Measurements from ENCODE around the gene PLEKHA6. TPM values are rescaled to one million over a fixed set of nuclear protein-coding genes. Genes with fewer than 3 reads are reported as not detected.

The PLEKHA6 gene
- total RNA-seq, 1 experiment from 2014 or later: 5.5 TPM

- in situ Hi-C loops (cut with HindIII; ENCODE audit: low pct_unique_long_range_greater_than_20kb, low sequenced_read_pairs): no loop called here
- TF ChIP-seq REST (IDR thresholded peaks at IDR 0.05; ENCODE audit: insufficient read depth in 1 of 2, low read depth in 2 of 2, low read length in 1 of 2): no peak
- TF ChIP-seq TCF7L2 (IDR thresholded peaks at IDR 0.05; ENCODE audit: low read depth, low read length): no peak
- no peak for TF ChIP-seq CTCF (IDR thresholded peaks at IDR 0.05)
- TF ChIP-seq POLR2AphosphoS5 (IDR thresholded peaks at IDR 0.05; ENCODE audit: low read depth, low read length): no peak
- no peak for TF ChIP-seq SIN3A (IDR thresholded peaks at IDR 0.05; ENCODE audit: borderline replicate concordance, insufficient read depth, low read depth, low read length)
- Histone ChIP-seq H3K36me3 (ENCODE audit: control insufficient read depth, insufficient read depth, low read length) (peaks cover 45% of the 10 kb centered on the region), H3K4me1 (ENCODE audit: control insufficient read depth, insufficient read depth, low read length) (peaks cover 19% of the 10 kb centered on the region), H3K4me3 (ENCODE audit: low read depth in 2 of 2, low read length in 2 of 2) (peak overlapping the region; percentile 82 to 99), H3K27me3 (ENCODE audit: control insufficient read depth, insufficient read depth, low read length) (no peaks in the 10 kb centered on the region), H3K27ac (ENCODE audit: low read length) (peak overlapping the region; percentile 95), H3K9me3 (ENCODE audit: control insufficient read depth, insufficient read depth, low read depth, low read length) (no peaks in the 10 kb centered on the region)
- intact Hi-C loops (cut with micrococcal nuclease; ENCODE audit: unreplicated experiment): no loop called here
- ChIA-PET POLR2A (no interaction called here), CTCF (interaction anchor here (1.2 kb wide), 1 partner anchor 9 kb away, joined by 3 read pairs; no protein-coding TSS in a partner anchor)
- DNase-seq (ENCODE audit: low read depth, low spot score): no peak
- no TSS peak for BruUV-seq (replicated peaks)
- ATAC-seq: no peak
Observed at GRCh38 chr1:204407295-204407971, 47.7 kb upstream of the PLEKHA6 start.

GRCh38 chr1:204406621-204407020 lies 46.9 kb upstream of the PLEKHA6 start:
- peak overlapping the region; percentile 82 to 99 for H3K4me3 ChIP-seq (ENCODE audit: low read depth in 2 of 2, low read length in 2 of 2)
- H3K27me3 ChIP-seq (ENCODE audit: control insufficient read depth, insufficient read depth, low read length): no peaks in the 10 kb centered on the region
- ATAC-seq (no peak), DNase-seq (ENCODE audit: low read depth, low spot score) (no peak)
- in situ Hi-C loops (cut with HindIII; ENCODE audit: low pct_unique_long_range_greater_than_20kb, low sequenced_read_pairs) (no loop called here), intact Hi-C loops (cut with micrococcal nuclease; ENCODE audit: unreplicated experiment) (no loop called here)
- peaks cover 19% of the 10 kb centered on the region for H3K4me1 ChIP-seq (ENCODE audit: control insufficient read depth, insufficient read depth, low read length)
- H3K27ac ChIP-seq (ENCODE audit: low read length): no peak overlapping the region
- TF ChIP-seq SIN3A (IDR thresholded peaks at IDR 0.05; ENCODE audit: borderline replicate concordance, insufficient read depth, low read depth, low read length): no peak
- no peak for TF ChIP-seq POLR2AphosphoS5 (IDR thresholded peaks at IDR 0.05; ENCODE audit: low read depth, low read length)
- TF ChIP-seq CTCF (IDR thresholded peaks at IDR 0.05): no peak
- no peak for TF ChIP-seq REST (IDR thresholded peaks at IDR 0.05; ENCODE audit: insufficient read depth in 1 of 2, low read depth in 2 of 2, low read length in 1 of 2)
- no peak for TF ChIP-seq TCF7L2 (IDR thresholded peaks at IDR 0.05; ENCODE audit: low read depth, low read length)
- peaks cover 45% of the 10 kb centered on the region for H3K36me3 ChIP-seq (ENCODE audit: control insufficient read depth, insufficient read depth, low read length)
- H3K9me3 ChIP-seq (ENCODE audit: control insufficient read depth, insufficient read depth, low read depth, low read length): no peaks in the 10 kb centered on the region
- ChIA-PET CTCF (interaction anchor here (0.6 kb wide), 1 partner anchor 274 kb away, joined by 4 read pairs; no protein-coding TSS in a partner anchor), POLR2A (no interaction called here)
- no TSS peak for BruUV-seq (replicated peaks)

Measured in Panc1 (cell line).